Memory B cell (primary cell): ENCODE data around the gene CHP2.
"Not testable (repeated sequence)": the region's sequence is repeated elsewhere in the genome, so short reads cannot be mapped to it uniquely, and the experiment has no call there.

ENCODE experiments used
- ATAC-seq: fragments of 150-1000 bp; cut with Tn5 transposase; 2 replicates; pipeline ENCODE4 v1.10.0; 2021; ENCODE audit warnings: low read depth, mild to moderate bottlenecking, moderate library complexity
- DNase-seq, 2 donors: peaks; one replicate each; pipeline ENCODE4 v3.0.0; 2022; ENCODE audit warnings: low spot score in 2 of 2
- H3K27ac Mint-ChIP-seq: one replicate; pipeline ENCODE4 v1.8.0; 2022; ENCODE audit warnings: mild to moderate bottlenecking, moderate library complexity, mixed read lengths
- H3K27me3 Mint-ChIP-seq: one replicate; pipeline ENCODE4 v1.8.0; 2022; ENCODE audit warnings: mixed read lengths
- H3K36me3 Mint-ChIP-seq: one replicate; pipeline ENCODE4 v1.8.0; 2022; ENCODE audit warnings: mild to moderate bottlenecking, mixed read lengths
- H3K4me1 Mint-ChIP-seq: one replicate; pipeline ENCODE4 v1.8.0; 2022; ENCODE audit warnings: mixed read lengths
- H3K4me3 Mint-ChIP-seq: one replicate; pipeline ENCODE4 v1.8.0; 2022; ENCODE audit warnings: mild to moderate bottlenecking, moderate library complexity, mixed read lengths
- H3K9me3 Mint-ChIP-seq: one replicate; pipeline ENCODE4 v1.8.0; 2022; ENCODE audit warnings: mixed read lengths

The CHP2 gene

DNA sequence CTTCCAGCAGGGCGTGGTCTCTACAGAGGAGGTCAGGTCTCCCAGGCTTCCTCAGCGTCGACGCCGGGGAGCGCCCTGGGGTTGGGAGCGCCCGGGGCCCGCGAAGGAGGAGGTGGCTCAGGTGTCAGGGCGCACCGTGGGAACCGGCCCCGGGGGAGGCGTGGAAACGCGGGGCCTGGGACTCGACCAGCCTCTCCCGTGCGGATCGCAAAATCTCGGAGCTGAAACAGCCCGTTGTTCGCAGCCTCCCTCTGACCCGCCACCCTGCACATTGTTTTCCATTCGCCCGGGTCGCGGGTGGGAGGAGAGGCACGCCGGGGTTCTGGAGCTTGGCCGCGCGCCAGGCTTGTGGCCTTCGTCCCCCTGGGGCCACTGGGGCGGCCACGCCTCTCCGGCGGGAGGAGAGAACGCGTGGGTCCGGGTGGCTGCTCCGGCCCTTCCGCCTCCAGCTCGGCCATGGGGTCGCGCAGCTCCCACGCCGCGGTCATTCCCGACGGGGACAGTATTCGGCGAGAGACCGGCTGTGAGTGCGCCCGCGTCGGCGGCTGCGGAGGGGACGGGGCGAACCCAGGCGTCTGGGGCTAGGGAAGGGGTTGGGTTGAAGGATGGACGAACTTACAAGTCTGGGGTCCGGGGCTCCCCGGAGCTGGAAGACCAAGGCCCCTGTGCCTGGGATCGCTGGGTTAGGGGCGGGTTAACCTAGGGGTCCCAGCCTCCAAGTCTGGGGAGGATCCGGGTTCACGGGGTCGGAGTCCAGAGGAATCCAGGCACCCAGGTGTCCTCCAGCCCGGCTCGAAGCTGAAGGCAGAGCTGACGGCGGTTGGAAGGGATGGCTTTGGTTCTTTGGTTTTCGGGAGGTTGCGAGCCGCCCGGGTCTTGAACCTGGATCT is at the start of gene CHP2:
Gene CHP2, plus strand, starts transcription at position 433 of the 890 bp plus-strand sequence. Its CDS starts 24 bp downstream, at position 457.
- no peaks in the 10 kb centered on the region for H3K36me3 Mint-ChIP-seq
- no peaks in the 10 kb centered on the region for H3K9me3 Mint-ChIP-seq
- ATAC-seq, result peak; percentile 37
- no peak within 1 kb of the TSS for H3K27ac Mint-ChIP-seq
- H3K27me3 Mint-ChIP-seq, result peaks cover 23% of the 10 kb centered on the region
- H3K4me3 Mint-ChIP-seq, result peak within 1 kb of the TSS; percentile 56
- no peaks in the 10 kb centered on the region for H3K4me1 Mint-ChIP-seq
- DNase-seq, result no peak

DNA sequence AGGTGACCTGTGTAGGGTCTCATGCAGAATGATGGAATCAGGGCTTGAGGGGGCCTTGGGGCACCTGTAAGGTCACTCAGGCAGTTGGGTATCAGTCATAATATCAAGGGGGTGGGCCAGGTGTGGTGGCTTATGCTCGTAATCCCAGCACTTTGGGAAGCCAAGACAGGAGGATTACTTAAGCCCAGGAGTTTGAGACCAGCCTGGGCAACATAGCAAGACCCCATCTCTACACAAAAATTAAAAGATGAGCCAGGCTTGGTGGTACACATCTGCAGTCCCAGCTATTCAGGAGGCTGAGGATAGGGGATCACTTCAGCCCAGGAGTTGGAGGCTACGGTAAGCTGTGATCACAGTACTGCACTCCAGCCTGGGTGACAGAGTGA is 49.3 kb upstream of the CHP2 start:
- H3K27me3 Mint-ChIP-seq, result peaks cover 24% of the 10 kb centered on the region
- no peaks in the 10 kb centered on the region for H3K4me1 Mint-ChIP-seq
- no peak overlapping the region for H3K27ac Mint-ChIP-seq
- H3K9me3 Mint-ChIP-seq, result peaks cover 12% of the 10 kb centered on the region
- DNase-seq, result no peak
- peaks cover 6% of the 10 kb centered on the region for H3K36me3 Mint-ChIP-seq
- no peak for ATAC-seq
- H3K4me3 Mint-ChIP-seq, result no peak overlapping the region

DNA sequence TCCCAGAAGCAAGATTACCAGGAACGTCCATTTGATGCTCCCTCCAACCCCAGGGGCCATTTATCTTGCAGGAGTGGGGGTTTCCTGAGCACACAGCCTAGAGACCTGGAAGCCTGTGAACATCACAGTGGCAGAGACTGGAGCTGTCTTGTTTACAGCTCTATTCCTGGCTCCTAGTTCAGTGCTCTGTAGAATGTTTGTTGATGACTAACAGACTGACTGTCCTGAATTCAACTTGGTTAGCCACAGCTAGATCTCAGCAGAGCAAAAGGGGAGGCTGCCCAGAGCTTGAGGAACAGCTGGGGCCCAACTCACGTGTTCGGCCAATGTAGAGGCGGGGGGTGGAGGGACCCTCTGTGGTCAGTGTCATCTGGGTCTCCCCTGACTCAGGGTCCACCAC is 48.4 kb upstream of the CHP2 start:
- peaks cover 24% of the 10 kb centered on the region for H3K27me3 Mint-ChIP-seq
- no peak overlapping the region for H3K4me3 Mint-ChIP-seq
- ATAC-seq, result no peak
- peaks cover 6% of the 10 kb centered on the region for H3K36me3 Mint-ChIP-seq
- DNase-seq, result no peak
- H3K27ac Mint-ChIP-seq, result no peak overlapping the region
- H3K9me3 Mint-ChIP-seq, result peaks cover 12% of the 10 kb centered on the region
- H3K4me1 Mint-ChIP-seq, result no peaks in the 10 kb centered on the region

DNA sequence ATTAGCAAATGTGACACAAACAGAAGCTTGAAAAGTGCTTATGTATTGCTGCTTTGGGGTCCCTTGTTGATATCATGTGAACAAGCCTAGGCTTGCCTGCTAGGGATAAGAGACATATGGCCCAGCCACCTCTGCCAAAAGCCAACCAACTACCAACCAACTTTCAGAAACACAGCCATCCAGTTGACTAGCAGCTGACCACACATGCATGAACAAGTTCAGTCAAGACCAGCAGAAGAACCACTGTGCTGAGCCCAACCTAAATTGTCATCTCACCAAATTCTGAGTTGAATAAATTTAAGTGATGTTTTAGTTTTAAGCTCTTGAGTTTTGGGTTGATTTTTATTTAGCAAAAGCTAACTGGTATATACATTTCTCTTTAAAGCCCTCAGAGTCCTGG is 45.3 kb upstream of the CHP2 start:
- Mint-ChIP-seq H3K4me1 (no peaks in the 10 kb centered on the region), H3K36me3 (peaks cover 3% of the 10 kb centered on the region), H3K4me3 (no peak overlapping the region), H3K27ac (no peak overlapping the region), H3K27me3 (peaks cover 25% of the 10 kb centered on the region), H3K9me3 (peaks cover 8% of the 10 kb centered on the region)
- ATAC-seq (no peak), DNase-seq (no peak)

DNA sequence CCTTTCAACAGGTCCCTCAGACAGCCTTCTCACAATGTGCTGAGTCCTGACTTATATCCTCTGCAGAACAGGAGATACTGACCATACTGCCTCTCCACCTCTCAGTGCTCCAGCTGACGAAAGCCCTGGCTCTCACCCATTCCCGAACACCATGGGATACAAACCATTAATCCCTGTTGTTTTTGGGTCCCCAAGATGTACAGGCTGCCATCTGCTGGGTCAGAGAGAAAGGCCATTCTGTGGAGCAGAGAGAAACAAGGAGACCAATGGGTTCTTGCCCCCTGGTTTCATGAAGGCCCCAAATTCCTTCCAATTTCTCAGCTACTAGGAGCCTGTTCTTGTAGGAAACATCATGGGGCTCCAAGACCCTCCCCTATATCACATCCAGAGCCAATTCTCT is 44.8 kb upstream of the CHP2 start:
- H3K27ac Mint-ChIP-seq, result no peak overlapping the region
- ATAC-seq, result no peak
- no peak overlapping the region for H3K4me3 Mint-ChIP-seq
- no peak for DNase-seq
- H3K9me3 Mint-ChIP-seq, result peaks cover 8% of the 10 kb centered on the region
- peaks cover 3% of the 10 kb centered on the region for H3K36me3 Mint-ChIP-seq
- H3K27me3 Mint-ChIP-seq, result peaks cover 26% of the 10 kb centered on the region
- no peaks in the 10 kb centered on the region for H3K4me1 Mint-ChIP-seq

DNA sequence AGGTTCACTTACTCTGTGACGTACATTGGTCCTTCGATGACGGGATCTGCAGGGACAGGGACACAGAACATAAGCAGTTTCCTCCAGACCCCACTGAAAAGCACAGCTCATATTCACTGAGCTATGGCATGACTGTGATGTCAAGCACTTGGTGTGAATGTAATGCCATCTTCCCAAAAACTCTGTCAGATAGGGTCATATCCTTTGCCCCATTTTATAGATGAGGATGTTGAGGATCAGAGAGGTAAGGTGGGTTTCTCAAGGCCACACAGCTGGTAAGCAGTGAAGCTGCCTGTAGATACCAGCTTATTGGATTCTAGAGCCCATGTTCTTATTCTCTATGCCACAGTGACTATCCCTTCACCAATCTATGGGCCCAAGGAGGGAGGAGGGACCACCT is 44.3 kb upstream of the CHP2 start:
- DNase-seq (no peak), ATAC-seq (no peak)
- Mint-ChIP-seq H3K4me3 (no peak overlapping the region), H3K9me3 (peaks cover 8% of the 10 kb centered on the region), H3K36me3 (peaks cover 3% of the 10 kb centered on the region), H3K27me3 (peaks cover 23% of the 10 kb centered on the region), H3K27ac (no peak overlapping the region), H3K4me1 (no peaks in the 10 kb centered on the region)

DNA sequence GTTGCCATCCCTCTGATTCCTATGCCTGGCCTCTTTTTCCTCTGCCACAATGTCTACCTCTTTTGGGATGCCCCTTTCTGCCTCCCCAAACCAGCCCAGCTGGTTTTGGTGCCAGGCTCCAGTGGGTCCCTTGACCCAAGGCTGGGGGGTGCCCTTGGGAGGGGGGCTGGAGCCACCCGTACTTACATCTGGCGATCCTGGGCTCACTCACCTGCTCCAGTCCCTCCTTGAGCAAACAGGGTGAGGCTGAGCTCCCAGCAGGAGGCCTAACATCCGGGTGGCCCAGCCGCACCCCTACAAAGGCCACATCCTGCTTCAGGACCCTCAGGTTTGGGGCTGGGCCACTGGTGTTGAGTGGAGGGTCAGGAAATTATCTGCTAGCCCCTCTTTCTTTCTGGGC is 43.0 kb upstream of the CHP2 start:
- Mint-ChIP-seq H3K4me3 (no peak overlapping the region), H3K9me3 (peaks cover 8% of the 10 kb centered on the region), H3K27me3 (peaks cover 22% of the 10 kb centered on the region), H3K36me3 (peaks cover 3% of the 10 kb centered on the region), H3K27ac (no peak overlapping the region), H3K4me1 (no peaks in the 10 kb centered on the region)
- no peak for DNase-seq
- ATAC-seq, result no peak

DNA sequence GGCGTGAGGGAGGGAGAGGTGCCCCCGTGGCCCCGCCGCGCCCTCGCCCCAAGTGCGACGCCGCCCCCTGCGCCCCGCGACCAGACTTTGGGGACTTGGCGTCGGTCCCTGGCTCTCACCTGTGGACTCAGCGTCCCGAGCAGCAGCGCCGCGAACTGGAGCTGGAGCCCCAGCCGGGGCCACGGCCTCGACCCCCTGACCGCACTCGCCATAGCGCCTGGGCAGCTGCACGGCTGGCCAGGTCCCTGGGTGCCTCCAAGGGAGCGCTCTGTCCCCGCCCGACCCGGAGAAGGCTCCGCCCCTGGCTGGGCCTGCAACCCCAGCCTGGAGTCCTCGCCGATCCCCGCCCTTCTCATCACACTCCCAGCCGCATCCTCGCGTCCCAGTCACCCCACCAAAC is 41.9 kb upstream of the CHP2 start, which contains the start of gene ERN2:
Gene ERN2, minus strand, starts transcription at position 247 of the 400 bp plus-strand sequence. Its CDS starts 35 bp downstream, at position 212.
- Mint-ChIP-seq H3K27ac (no peak within 1 kb of the TSS), H3K36me3 (peaks cover 3% of the 10 kb centered on the region), H3K9me3 (peaks cover 8% of the 10 kb centered on the region), H3K4me1 (no peaks in the 10 kb centered on the region), H3K27me3 (peaks cover 26% of the 10 kb centered on the region), H3K4me3 (no peak within 1 kb of the TSS)
- ATAC-seq (no peak), DNase-seq (no peak)

DNA sequence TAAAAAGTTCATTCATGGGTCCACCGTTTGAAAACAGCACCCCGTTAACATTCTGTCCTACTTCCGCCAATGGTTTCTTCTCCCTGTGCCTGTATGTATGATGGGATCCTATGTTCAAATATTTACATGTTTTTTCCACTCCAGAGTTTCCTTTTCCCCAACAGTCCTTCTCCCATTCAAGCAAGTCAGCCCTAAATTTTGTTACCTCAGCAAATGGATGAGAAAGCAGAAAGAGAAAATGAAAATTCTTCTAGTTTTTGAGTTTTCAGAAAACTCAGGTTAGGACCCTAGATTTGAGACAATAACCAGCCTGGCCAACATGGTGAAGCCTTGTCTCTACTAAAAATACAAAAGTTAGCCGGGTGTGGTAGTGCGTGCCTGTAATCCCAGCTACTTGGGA is 38.3 kb upstream of the CHP2 start:
- H3K27ac Mint-ChIP-seq, result no peak overlapping the region

DNA sequence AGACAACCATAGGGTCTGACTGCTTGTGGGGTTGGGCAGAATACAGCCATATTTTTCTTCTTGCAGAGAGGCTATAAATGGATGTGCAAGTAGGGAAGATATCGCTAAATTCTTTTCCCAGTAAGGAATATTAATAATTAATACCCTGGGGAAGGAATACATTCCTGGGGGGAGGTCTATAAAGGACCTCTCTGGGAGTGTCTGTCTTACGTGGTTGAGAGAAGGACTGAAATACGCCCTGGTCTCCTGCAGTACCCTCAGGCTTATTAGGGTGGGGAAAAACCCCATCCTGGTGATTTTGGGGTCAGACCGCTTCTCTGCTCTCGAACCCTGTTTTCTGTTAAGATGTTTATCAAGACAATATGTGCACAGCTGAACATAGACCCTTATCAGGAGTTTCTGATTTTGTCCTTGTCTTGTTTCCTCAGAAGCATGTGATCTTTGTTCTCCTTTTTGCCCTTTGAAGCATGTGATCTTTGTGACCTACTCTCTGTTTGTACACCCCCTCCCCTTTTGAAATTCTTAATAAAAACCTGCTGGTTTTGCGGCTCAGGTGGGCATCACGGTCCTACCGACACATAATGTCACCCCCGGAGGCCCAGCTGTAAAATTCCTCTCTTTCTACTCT is 32.1 kb upstream of the CHP2 start:
- H3K27me3 Mint-ChIP-seq, ATAC-seq, H3K4me3 Mint-ChIP-seq, H3K9me3 Mint-ChIP-seq, DNase-seq, H3K27ac Mint-ChIP-seq, H3K36me3 Mint-ChIP-seq, H3K4me1 Mint-ChIP-seq: not testable (repeated sequence)

More for the DNA sequence above, 38.3 kb upstream of the CHP2 start:
- Mint-ChIP-seq H3K9me3 (no peaks in the 10 kb centered on the region), H3K4me1 (no peaks in the 10 kb centered on the region), H3K4me3 (no peak overlapping the region), H3K36me3 (no peaks in the 10 kb centered on the region), H3K27me3 (peaks cover 25% of the 10 kb centered on the region)
- ATAC-seq (no peak), DNase-seq (no peak)

DNA sequence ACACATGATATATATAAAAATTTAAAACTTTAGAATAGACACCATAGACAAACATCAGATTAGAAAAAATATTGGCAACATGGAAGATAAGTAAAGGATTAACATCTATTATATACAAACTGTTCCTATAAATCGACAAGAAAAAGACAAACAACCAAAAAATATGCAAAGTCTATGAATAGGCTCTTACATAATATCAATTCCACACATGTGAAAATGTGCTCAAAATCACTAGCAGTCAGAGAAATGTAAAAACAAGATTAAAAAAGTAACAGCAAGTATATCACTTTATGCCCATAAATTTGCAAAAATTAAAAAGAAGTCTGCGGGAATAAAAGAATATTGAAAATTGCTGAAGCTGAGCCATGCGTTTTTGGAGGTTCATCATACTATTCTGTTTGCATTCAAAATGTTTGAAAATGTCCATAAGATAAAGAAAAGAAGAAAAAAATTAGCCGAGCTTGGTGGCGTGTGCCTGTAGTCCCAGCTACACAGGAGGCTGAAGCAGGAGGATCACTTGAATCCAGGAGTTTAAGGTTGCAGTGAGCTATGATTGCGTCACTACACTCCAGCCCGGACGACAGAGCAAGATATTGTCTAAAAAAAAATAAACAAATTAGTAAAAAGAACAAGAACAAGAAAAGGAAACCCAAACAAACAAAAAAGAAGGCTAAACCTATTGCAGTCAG is 30.6 kb upstream of the CHP2 start:
- no peak for ATAC-seq
- H3K27ac Mint-ChIP-seq, result no peak overlapping the region
- no peak overlapping the region for H3K4me3 Mint-ChIP-seq
- peaks cover 6% of the 10 kb centered on the region for H3K9me3 Mint-ChIP-seq
- peaks cover 4% of the 10 kb centered on the region for H3K4me1 Mint-ChIP-seq
- no peak for DNase-seq
- H3K27me3 Mint-ChIP-seq, result peaks cover 3% of the 10 kb centered on the region
- H3K36me3 Mint-ChIP-seq, result peaks cover 3% of the 10 kb centered on the region

DNA sequence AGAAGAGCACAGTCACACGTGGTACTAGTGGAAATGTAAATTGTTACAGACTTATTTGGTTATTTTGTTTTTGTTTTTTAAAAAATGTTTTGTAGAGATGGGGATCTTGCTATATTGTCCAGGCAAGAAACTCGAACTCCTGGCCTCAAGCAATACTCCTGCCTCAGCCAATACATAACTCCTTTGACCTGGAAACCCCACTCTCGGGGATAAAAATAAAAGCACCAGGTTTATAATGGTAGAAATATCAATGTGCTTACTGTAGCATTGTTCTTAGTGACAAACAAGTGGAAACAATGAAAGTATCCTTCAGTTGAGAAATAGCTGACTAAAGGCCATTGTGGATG is 30.1 kb upstream of the CHP2 start:
- ATAC-seq (no peak), DNase-seq (no peak)
- H3K27ac Mint-ChIP-seq, result no peak overlapping the region
- peaks cover 3% of the 10 kb centered on the region for H3K36me3 Mint-ChIP-seq
- H3K4me3 Mint-ChIP-seq, result no peak overlapping the region
- peaks cover 4% of the 10 kb centered on the region for H3K4me1 Mint-ChIP-seq
- peaks cover 6% of the 10 kb centered on the region for H3K9me3 Mint-ChIP-seq
- H3K27me3 Mint-ChIP-seq, result peaks cover 4% of the 10 kb centered on the region

DNA sequence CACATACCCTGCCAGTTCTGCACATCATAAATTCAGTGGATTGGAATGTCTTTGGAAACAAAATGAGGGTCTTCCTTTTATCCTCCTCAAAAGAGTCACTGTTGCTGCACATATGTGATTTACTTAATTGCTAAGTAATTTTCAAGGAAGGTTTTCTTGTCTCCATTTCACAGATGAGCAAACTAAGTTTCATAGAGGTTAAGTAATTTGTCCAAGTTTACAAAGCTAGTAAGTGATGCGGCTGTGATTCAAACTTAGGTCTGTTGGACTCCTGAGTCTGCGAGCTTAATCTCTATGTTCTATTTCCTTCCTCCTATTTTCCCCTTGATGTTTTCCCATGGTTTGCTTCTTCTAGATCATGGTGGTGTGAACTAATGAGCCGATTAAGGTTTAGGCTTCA is 28.1 kb upstream of the CHP2 start:
- DNase-seq, result no peak
- H3K27me3 Mint-ChIP-seq, result peaks cover 4% of the 10 kb centered on the region
- H3K4me1 Mint-ChIP-seq, result peaks cover 4% of the 10 kb centered on the region

DNA sequence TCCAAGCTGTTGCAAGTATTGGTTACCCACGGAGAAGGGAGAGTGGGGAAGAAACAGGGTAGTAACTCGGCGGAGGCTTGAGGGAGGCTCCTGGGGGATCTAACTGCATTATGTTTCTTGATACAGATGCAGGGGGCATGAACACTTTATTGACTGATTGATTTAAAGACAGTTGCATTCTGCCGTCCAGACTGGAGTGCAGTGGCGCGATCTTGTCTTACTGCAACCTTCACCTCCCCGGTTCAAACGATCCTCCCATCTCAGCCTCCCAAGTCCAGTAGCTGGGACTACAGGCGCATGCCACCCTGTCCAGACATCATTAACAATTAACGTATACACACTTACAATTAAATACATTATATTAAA is 26.7 kb upstream of the CHP2 start:
- DNase-seq (no peak), ATAC-seq (no peak)
- Mint-ChIP-seq H3K36me3 (peaks cover 3% of the 10 kb centered on the region), H3K27ac (no peak overlapping the region), H3K9me3 (peaks cover 2% of the 10 kb centered on the region), H3K4me1 (peaks cover 4% of the 10 kb centered on the region), H3K27me3 (peaks cover 4% of the 10 kb centered on the region), H3K4me3 (no peak overlapping the region)

More for the DNA sequence above, 28.1 kb upstream of the CHP2 start:
- peaks cover 6% of the 10 kb centered on the region for H3K9me3 Mint-ChIP-seq
- peaks cover 3% of the 10 kb centered on the region for H3K36me3 Mint-ChIP-seq
- no peak for ATAC-seq
- no peak overlapping the region for H3K27ac Mint-ChIP-seq
- H3K4me3 Mint-ChIP-seq, result no peak overlapping the region
